NCI-H226 (cell line): Measurements from ENCODE around the gene BMPR1A.

Experiments
- DNase-seq: peaks from one replicate; pipeline ENCODE4 v3.0.0-alpha.2; 2015

BMPR1A gene

DNA sequence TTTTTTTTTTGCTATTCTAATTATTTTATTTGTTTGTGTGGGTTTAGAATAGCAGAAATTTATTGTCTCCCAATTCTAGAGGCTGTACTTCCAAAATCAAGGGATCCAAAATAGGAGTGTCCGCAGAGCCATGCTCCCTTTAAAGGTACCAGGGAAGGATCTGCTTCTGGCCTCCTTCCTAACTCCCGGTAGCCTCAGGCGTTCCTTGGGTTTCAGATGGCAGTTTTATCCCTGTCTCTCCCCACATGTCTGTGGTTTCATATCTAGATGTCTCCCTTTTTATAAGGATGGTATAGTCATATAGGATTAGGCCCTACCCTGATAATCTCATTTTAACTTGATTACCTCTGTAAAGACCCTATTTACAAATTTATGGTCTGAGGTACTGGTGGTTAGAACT lies 48.4 kb downstream of the BMPR1A start:
- DNase-seq = peak; percentile 39

DNA sequence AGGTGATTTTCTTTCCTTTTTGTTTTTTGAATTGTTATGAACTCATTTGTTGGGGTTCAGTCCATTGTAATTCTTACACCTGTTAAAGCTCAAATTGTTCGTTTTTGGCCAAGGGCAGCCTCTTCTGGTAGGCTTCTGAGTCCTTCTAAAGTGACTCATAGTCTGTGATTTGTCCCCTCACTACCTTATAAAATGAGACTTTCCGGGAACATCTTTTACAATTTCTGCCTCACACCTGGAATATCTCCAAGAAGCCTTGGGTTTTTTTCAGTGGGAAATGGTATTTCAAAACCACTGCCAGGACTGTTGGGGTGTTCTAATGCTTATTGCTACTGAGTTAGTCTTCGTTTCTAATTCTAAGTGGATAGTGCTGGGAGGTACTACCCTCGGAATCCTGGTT lies 56.7 kb downstream of the BMPR1A start:
- DNase-seq = no peak

DNA sequence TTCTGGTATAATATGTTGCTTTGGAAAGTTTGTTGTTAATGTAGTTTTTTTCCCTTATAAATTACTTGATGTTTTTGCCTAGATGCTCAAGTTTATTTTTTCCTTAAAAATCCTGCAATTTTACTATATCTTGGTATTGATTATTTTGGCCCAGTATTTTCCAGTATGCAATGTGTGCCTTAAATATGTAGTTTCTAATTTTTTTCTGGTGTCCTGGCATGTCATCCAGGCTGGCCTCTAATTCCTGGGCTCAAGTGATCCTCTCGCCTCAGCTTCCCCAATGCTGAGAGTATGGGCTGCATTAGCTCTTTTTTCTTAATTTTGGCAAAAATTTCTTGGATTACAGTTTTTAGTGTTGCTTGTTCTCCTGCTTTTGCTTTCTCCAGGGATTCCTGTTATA lies 57.6 kb downstream of the BMPR1A start:
- DNase-seq = no peak

- no peak for DNase-seq
Observed at GRCh38 chr10:86815035-86815617, 58.7 kb downstream of the BMPR1A start.

DNA sequence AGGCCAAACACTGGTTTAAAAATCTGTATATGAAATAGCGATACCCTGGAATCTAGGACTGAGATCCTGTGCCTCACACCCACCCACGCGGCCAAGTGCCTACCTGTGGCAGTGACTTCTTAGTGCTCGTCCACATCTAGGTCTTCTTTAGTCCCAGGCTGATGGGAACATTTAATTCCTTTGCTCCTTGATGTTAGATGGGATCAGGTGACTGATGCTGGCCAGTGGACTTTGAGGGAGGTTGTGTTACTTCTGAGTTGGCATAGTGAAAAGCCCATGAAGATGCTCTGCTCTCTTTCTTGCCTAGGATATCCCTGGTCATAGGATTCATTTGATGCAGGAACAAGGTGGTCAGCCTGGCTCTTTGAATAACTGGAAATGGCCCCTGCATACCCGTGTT lies 59.2 kb downstream of the BMPR1A start:
- DNase-seq = no peak

DNA sequence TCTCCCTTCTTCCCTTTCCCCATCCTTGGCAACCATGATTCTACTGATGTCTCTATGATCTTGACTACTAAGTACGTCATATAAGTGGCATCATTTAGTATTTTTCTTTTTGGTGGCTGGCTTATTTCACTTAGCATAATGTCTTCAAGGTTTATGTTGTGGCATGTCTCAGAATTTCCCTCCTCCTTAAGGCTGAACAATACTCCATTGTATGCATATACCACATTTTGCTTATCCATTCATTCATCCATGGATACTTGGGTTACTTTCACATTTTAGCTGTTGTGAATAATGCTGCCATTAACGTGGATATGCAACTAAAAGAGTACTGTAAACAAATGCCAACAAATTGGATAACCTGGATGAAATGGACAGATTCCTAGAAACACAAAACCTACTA lies 60.8 kb downstream of the BMPR1A start:
- DNase-seq = no peak

GRCh38 chr10:86819567-86819966 lies 63.1 kb downstream of the BMPR1A start:
- DNase-seq = no peak

DNA sequence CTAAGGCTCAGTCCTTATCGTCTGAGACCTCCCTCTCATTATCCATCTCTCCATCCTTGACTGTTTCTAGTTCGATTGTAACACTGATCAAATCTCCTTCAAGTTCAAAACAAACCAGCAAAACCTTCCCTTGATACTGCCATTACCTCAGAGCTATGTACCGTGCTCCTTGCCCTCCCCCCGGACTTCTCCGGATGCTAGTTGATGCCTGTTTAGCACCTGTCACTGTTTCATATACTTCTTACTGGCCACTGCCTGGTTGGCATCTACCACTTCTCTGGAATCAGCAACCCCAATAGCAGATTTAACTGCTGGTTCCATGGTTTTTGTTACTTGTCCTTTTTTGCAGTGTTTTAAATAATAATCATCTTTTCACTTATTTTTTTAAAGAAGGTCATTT lies 64.1 kb downstream of the BMPR1A start:
- no peak for DNase-seq

- peak; percentile 50 for DNase-seq
Observed at GRCh38 chr10:86821388-86821999, 65.1 kb downstream of the BMPR1A start.

DNA sequence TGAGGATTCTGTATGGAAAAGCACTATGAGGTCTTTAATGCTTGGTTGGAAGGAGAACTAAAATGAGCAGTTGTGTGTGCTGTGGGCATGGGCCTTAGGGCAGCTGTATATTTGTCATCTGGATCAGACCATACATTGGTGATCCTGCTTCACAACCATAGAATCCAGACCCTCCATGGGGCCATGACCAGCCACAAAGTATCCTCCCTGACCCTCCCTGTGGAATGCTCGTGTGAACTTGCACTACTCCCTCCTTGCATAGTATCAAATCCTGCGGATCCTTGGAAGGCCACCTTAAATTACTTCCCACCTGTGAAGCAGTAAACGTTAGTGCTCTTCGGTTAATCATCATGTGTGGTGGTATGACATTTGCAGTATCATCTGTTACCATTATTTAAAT lies 67.1 kb downstream of the BMPR1A start:
- no peak for DNase-seq

GRCh38 chr10:86824151-86824550 lies 67.7 kb downstream of the BMPR1A start:
- no peak for DNase-seq

- DNase-seq = no peak
Observed at GRCh38 chr10:86825366-86825765, 68.9 kb downstream of the BMPR1A start.

- DNase-seq = no peak
Observed at GRCh38 chr10:86827639-86828038, 71.2 kb downstream of the BMPR1A start.

GRCh38 chr10:86828145-86828544 lies 71.7 kb downstream of the BMPR1A start:
- DNase-seq = no peak

DNA sequence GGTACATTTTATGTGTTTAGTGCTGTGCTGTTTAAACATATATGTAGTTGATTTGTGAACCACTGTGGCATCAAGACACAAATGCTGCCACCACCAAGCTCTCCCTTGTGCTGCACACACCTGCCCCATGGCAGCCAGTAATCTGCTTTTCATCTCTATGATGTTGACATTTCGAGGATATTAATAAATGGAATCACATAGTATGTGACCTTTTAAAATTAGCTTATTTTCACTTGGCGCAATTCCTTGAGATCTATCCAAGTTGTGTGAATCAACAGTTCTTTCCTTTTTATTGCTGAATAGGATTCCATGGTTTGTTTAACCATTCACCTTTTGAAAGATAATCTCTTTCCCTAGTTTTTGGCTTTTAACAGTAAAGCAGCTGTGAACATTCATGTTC lies 73.1 kb downstream of the BMPR1A start:
- no peak for DNase-seq

DNA sequence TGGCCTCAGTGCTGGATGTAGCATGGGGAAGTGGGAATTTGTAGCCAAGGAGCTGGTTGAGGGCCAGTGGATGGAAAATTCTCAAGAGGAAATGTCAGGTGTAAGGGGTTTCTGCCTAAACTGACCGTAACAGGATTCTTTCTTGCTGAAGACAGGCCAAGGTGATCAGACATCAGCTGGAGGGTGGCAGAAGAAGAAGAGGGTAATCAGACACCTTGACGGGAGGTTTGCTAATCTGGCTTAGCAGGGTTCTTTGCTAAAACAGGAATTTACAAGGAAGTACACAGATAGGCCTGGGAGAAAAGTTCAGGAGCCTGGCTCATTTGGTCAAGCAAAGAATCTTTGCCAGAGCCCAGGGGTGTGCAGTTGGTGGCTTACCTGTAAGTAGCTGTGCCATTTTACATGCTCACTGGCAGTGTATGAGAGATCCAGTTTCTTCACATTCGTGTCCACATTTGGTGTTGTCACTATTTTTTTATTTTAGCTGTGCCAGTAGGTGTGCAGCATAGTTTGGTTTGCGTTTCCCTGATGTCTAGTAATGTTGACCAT lies 73.7 kb downstream of the BMPR1A start:
- no peak for DNase-seq

- DNase-seq = no peak
Observed at GRCh38 chr10:86833969-86834368, 77.5 kb downstream of the BMPR1A start.

DNA sequence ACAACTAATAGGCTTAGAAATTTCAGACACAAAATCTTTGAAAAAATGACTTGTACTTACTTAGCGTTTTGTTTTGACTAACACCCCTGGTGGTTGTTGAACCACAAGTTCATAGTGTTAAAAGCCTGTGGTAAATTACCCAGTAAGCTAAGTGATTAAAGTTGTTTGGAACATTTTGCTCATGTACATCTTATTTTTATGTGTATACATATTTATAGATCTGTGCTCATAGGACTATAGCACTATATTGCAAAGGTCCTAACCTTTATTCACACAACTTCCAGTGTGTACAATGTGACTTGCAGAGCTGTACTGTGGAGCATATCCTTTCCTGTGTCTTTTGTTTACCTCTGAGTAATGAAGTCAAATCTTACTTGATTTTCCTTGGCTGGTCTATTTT lies 79.6 kb downstream of the BMPR1A start:
- no peak for DNase-seq

GRCh38 chr10:86837663-86838062 lies 81.2 kb downstream of the BMPR1A start:
- DNase-seq = no peak

GRCh38 chr10:86840498-86840897 lies 84.1 kb downstream of the BMPR1A start:
- DNase-seq = no peak

GRCh38 chr10:86846088-86846487 lies 89.7 kb downstream of the BMPR1A start:
- DNase-seq = no peak

GRCh38 chr10:86848747-86849146 lies 92.3 kb downstream of the BMPR1A start:
- no peak for DNase-seq

DNA sequence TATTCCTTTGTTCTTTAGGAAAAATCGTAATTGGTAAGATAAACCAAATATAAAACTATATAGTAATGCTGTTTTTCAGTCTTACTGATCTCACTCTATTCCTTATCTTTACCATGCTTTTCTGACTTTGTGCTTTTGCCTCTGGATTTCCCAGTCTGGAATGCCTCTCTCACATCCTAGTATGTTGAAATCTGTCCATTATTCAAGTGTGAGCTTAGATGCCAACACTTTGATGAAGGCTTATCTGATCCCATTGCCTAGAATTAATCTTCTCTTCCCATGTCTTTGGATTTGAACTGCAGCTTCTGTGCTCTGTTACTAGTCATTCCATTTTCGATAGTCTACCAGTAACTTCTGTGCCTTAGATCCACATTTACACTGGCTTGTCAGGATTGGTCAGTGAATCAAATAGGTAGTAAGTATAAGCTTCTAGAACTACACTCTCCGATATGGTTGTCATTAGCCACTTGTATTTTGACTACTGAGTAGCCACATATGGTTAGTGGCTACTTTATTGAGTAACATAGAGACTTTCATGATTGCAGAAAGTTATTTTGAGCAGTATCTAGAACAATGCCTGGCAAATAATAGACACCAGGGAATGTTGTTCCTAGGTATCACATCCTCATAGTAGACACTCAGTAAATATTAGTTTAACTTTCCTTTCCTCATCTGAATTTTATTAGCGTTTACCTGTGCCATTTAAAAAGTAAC lies 92.9 kb downstream of the BMPR1A start:
- DNase-seq = peak; percentile 49

- no peak for DNase-seq
Observed at GRCh38 chr10:86850481-86850880, 94.1 kb downstream of the BMPR1A start.
